ENCODE results near the gene FOXS1.
A peak's percentile ranks its signal among the peaks of the same experiment; 100 is the strongest.

The FOXS1 gene

GRCh38 chr20:31845300-31845863, at the start of gene FOXS1:
Gene FOXS1 (minus strand): TSS chr20:31845604. CDS start chr20:31845542, 62 bp downstream.
- no peak for DNase-seq (ENCODE audit: low read depth in 2 of 2)

- no peak for DNase-seq (ENCODE audit: low read depth in 2 of 2)
Observed at GRCh38 chr20:31890646-31891045, 45.2 kb upstream of the FOXS1 start.

DNA sequence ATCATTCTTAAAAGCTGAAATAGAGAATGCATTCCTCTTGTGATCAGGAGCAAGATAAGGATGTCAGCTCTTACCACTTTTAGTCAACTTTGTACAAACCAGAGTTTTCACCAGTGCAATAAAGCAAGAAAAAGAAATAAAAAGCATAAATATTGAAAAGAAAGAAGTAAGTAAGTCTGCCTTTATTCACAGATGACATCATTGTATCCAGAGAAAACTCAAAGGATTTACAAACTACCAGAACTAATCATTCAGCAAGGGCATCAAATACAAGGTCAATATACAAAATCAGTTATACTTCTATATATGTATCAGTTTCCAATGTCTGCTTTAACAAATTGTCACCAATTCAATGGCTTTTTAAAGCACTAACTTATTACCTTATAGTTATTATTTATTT, 38.4 kb upstream of the FOXS1 start:
- no peak for DNase-seq (ENCODE audit: low read depth in 2 of 2)

DNA sequence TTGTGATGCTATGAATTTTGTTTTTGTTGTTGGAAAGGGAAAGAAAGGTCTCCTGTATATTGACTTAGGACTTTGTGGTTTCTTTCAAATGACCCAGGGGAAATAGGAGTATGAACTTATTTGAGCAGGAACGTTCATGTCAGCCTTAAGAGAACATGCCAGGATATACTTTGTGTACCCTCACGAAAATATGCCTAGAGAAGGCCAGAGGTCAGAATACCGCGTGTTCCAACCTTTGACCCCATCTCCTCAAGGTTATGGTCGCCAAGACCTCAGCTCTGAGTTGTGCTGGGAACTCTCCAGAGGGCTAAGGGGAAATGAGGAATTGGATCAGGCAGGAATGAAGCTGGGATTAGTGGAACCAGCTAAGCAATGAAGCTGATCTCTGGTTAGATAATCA, 36.5 kb upstream of the FOXS1 start:
- DNase-seq (ENCODE audit: low read depth in 2 of 2) = no peak

DNA sequence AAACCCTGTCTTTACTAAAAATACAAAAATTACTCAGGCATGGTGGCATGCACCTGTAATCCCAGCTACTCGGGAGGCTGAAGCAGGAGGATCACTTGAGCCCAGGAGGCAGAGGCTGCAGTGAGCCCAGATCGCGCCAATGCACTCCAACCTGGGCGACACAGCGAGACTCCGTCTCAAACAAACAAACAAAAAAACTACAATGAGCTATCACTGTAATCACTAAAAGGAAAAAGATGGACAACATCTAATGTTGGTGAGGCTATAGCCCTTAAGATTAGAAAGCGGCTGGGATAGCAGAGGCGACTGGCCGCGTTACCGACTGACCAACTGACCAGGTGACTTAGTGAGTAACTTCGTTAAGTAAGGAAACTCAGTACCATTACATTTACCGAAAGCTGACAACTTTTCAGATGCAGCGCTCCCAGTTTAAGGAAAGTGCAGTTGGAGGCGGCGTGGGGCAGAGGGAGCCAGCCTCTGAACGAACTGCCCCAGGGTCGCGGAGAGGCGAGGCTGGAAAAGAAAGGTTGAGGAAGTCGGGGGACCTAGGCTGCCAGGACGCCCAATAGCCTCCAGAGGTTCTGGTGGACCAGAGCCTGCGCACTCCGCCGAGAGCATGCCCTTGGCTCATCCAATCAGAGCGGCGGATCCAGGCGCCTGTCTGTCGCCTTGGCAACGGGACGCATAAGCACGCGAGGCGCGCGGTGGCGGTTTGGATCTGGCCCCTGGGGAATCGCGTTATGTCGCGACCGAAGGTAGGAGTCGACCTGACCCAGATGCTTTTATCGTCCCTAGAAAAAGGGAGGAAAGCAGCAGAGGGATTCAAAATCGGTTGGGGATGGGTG, 34.0 kb upstream of the FOXS1 start:
- peak; percentile 63 to 72 for DNase-seq (ENCODE audit: low read depth in 2 of 2)

GRCh38 chr20:31877684-31878083, 32.3 kb upstream of the FOXS1 start:
- no peak for DNase-seq (ENCODE audit: low read depth in 2 of 2)

GRCh38 chr20:31875671-31876070, 30.3 kb upstream of the FOXS1 start:
- no peak for DNase-seq (ENCODE audit: low read depth in 2 of 2)

DNA sequence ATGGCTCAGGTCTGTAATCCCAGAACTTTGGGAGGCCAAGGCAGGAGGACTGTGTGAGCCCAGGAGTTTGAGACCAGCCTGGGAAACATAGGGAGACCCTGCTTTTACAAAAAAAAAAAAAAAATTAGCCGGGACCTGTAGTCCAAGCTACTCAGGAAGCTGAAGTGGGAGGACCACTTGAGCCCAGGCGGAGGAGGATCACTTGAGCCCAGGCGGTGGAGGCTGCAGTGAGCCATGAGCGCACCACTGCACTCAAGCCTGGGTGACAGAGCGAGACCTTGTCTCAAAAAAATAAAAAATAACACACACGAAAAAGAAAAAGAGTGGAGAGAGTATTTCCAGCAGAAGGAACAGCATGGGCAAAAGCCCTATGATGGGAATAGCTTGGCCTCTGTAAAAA, 27.0 kb upstream of the FOXS1 start:
- no peak for DNase-seq (ENCODE audit: low read depth in 2 of 2)

GRCh38 chr20:31871618-31871954, 26.2 kb upstream of the FOXS1 start:
- no peak for DNase-seq (ENCODE audit: low read depth in 2 of 2)

GRCh38 chr20:31870726-31871617, 25.6 kb upstream of the FOXS1 start:
- no peak for DNase-seq (ENCODE audit: low read depth in 2 of 2)

GRCh38 chr20:31869942-31870725, 24.7 kb upstream of the FOXS1 start, which contains the start of the genes DUSP15 and TTLL9:
Gene DUSP15 (minus strand): TSS chr20:31870527. CDS start chr20:31870337, 190 bp downstream.
Gene TTLL9 (plus strand): TSS chr20:31870634. CDS start chr20:31871127, 493 bp downstream.
- DNase-seq (ENCODE audit: low read depth in 2 of 2) = no peak

DNA sequence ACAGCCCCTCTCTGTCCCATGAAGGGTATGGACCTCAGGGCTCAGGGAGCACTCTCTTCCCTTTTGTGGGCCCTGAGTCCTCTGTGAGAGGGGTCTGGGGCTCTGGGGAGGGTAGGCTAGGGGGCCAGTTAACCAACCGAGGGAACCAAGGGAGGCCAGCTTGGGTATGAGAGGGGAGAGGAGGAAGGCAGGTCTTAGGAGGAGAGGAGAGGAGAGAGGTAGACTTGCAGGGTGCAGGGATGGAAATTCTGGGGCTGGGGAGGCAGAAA, 24.2 kb upstream of the FOXS1 start:
- no peak for DNase-seq (ENCODE audit: low read depth in 2 of 2)

DNA sequence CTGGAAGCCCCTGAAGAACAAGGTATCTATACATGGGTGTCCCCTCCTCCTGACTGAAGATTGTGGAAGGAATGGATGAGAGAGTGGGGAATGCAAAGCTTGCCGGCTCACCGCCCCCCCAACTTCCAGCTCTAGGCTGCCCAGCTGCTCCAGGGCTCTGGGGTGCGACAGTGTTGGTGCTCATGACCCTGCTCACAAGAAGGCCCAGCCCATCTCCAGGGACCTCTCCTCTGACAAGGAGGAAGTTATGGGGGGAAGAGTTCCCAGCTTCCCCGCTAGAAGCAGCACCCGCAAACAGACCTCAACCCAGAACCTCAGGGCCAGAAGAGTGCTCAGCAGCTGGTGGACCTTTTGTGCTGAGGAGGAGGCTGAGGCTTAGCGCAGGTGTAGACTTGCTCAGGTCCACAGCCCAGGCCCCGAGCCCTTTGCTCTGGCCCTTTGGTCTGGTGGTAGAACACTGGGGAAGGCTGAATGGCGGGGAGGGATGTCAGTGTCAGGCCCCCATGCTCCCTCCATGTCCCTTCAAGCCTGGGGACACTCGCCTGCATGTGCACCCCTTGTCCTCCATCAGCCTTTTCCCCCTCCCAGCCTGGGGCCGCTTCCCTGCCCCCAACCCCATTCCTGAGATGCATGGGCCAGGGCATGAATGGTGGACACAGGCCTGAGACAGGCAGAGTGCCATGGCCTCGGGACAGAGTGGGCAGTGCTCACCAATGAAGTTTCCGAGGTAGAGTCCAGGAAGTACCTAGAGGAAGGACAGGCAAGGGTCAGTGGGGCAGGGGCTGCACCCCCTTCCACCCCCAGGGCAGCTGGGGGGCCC, 23.7 kb upstream of the FOXS1 start:
- DNase-seq (ENCODE audit: low read depth in 2 of 2) = no peak

GRCh38 chr20:31866221-31866620, 20.8 kb upstream of the FOXS1 start:
- no peak for DNase-seq (ENCODE audit: low read depth in 2 of 2)

DNA sequence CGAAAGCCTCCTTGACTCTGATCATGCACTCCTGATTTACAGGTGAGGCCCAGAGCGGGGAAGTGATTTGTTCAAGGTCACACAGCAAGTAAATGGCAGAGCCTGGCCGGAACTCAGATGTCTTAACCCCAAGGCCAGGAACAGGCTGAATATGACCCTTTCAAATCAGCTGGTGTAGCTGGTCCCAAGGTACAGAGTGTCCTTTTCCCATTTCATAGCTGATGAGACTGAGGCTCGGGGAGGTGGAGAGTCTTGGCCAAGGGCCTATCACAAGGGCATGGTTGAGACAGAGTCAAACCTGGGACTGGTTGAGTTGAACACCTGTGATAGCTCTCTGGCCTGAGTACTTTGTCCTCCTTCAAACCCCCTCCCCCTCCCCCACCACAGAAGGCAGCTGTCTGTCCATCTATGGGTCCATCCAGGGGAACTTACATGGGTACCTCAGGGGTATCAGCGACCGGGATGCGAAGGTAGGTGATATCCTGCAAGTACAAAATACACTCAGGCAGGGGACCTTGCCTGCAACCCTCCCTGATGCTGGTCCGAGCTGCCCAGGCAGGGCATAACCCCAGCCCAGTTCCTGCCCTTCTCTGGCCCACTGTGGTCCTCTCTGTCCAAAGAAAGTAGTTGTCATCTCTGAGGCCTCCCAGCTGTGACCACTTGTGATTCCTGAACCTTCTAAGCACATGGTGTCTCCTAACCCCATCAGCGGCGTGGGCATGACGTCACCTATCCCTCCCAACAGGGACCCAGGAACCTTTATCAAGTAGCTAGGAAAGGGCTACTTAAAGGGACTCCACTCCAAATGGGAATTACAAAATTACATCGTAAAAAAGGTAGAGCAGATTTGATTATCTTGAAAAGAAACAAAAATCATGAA, 19.4 kb upstream of the FOXS1 start:
- DNase-seq (ENCODE audit: low read depth in 2 of 2) = no peak

- DNase-seq (ENCODE audit: low read depth in 2 of 2) = no peak
Observed at GRCh38 chr20:31863296-31864085, 18.1 kb upstream of the FOXS1 start.

DNA sequence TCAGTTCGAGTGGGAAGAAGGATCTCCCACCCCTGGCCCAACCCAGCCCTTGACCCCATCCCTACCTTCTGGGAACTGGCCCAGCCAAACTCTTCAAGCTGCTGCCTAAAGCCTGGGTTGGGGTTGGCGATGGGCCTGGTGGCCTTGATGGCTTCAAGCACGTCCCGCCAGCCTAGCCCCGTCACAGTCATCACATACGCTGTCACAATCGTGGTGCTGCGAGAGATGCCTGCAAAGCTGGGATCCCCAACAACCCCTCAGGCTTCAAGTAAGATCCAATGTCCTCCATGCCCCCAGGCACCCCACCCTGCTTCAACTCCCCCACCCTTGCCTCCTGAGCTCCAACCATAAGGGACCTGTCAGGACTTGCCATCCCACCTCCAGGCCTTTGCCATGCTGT, 17.1 kb upstream of the FOXS1 start:
- DNase-seq (ENCODE audit: low read depth in 2 of 2) = no peak

DNA sequence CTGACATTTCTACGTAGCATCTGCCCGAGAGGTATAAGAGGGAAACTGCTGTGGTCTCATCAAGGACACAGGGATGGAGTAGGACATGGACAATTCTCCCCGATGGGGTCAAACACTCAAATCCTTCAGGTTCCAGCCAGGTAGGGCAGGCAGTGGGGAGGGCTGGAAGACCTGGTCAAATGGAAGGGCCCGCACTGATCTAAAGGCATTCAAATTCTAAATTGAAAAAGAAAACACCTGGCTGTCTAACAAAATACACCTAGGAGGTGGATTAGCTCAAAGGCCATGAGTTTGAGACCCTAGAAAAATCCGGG, 16.7 kb upstream of the FOXS1 start:
- DNase-seq (ENCODE audit: low read depth in 2 of 2) = no peak
